Neural crest cell (in vitro differentiated cells): ENCODE measurements around the gene PRDM16. TPM values are rescaled to one million over a fixed set of nuclear protein-coding genes. Genes with fewer than 3 reads are reported as not detected.

Experiments
- DNase-seq: peaks from one replicate; pipeline ENCODE4 v3.0.0; 2021; ENCODE audit warnings: low read depth, mixed read lengths, low spot score
- H3K27ac Mint-ChIP-seq: one replicate; pipeline ENCODE4 v1.8.0; 2021; ENCODE audit warnings: mild to moderate bottlenecking, mixed read lengths; ENCODE audit not compliant: unreplicated experiment
- H3K27me3 Mint-ChIP-seq: 2 replicates; pipeline ENCODE4 v1.8.0; 2021; ENCODE audit warnings: low read depth, mild to moderate bottlenecking, mixed read lengths
- H3K36me3 Mint-ChIP-seq: 2 replicates; pipeline ENCODE4 v1.8.0; 2021; ENCODE audit warnings: low read depth, mild to moderate bottlenecking, mixed read lengths
- H3K4me1 Mint-ChIP-seq: 2 replicates; pipeline ENCODE4 v1.8.0; 2021; ENCODE audit warnings: mixed read lengths
- H3K4me3 Mint-ChIP-seq: one replicate; pipeline ENCODE4 v1.8.0; 2021; ENCODE audit warnings: mild to moderate bottlenecking, mixed read lengths
- H3K9me3 Mint-ChIP-seq: 2 replicates; pipeline ENCODE4 v1.8.0; 2021; ENCODE audit warnings: mixed read lengths
- total RNA-seq: library from RNA; stranded (reverse); gene quantifications from 2 replicates; pipeline ENCODE4 v1.2.1, GENCODE V29; 2021
- TF ChIP-seq, protein P1 (sequence below): fragments of 200-600 bp; sonication (generic); conservative IDR thresholded peaks from 2 replicates; pipeline ENCODE4 v1.5.0; 2021; ENCODE audit warnings: antibody characterized with exemption, mild to moderate bottlenecking

PRDM16 gene
- total RNA-seq, 1 donor from 2014 or later, result 11.7 TPM

DNA sequence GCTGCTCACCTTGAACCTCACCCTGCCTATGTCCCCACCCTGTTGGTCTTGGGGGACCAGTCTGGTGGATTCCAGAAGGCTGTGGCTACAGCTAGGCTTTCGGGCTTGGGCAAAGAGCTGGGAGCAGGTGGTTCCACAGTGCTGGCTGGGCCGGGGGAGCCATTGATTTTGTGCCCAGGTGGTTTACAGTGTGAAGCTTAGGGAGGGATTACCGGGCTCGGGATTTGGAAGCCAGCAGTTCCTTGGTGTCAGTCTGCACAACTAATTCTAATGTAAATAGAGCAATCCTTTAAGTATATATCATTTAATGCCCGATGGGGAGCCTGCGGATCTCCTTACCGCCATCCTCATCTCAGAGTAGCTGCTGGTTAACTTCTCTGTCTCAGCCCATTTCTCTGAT, 38.2 kb downstream of the PRDM16 start:
- Mint-ChIP-seq H3K27me3 (no peaks in the 10 kb centered on the region), H3K36me3 (peaks cover 5% of the 10 kb centered on the region), H3K4me3 (no peak overlapping the region), H3K4me1 (peaks cover 42% of the 10 kb centered on the region), H3K27ac (no peak overlapping the region), H3K9me3 (no peaks in the 10 kb centered on the region)
- TF ChIP-seq, protein P1, sequence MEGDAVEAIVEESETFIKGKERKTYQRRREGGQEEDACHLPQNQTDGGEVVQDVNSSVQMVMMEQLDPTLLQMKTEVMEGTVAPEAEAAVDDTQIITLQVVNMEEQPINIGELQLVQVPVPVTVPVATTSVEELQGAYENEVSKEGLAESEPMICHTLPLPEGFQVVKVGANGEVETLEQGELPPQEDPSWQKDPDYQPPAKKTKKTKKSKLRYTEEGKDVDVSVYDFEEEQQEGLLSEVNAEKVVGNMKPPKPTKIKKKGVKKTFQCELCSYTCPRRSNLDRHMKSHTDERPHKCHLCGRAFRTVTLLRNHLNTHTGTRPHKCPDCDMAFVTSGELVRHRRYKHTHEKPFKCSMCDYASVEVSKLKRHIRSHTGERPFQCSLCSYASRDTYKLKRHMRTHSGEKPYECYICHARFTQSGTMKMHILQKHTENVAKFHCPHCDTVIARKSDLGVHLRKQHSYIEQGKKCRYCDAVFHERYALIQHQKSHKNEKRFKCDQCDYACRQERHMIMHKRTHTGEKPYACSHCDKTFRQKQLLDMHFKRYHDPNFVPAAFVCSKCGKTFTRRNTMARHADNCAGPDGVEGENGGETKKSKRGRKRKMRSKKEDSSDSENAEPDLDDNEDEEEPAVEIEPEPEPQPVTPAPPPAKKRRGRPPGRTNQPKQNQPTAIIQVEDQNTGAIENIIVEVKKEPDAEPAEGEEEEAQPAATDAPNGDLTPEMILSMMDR, result no peak
- DNase-seq, result no peak

DNA sequence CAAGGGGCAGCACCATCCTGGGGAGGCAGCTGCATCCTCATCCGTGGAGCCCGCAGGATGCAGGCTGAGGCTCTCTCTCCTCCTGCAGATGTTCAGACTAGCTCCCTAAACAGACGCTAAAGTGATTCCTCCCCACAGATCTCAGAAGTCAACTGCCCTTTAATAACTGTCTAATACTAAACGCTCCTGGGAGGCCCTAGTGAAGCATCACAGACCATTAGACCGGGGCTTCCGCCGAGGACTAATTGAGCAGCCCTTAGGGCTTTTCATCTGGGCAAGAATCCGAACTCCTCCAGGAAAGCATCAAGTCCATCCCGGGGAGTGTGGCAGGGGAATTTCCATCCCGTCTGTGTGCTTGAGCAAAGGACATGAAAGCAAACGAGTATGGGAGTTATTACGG, 40.4 kb downstream of the PRDM16 start:
- peaks cover 5% of the 10 kb centered on the region for H3K36me3 Mint-ChIP-seq
- TF ChIP-seq, protein P1, result no peak
- H3K4me3 Mint-ChIP-seq, result peak overlapping the region; percentile 27
- H3K27me3 Mint-ChIP-seq, result no peaks in the 10 kb centered on the region
- H3K9me3 Mint-ChIP-seq, result no peaks in the 10 kb centered on the region
- H3K4me1 Mint-ChIP-seq, result peaks cover 31% of the 10 kb centered on the region
- DNase-seq, result no peak
- H3K27ac Mint-ChIP-seq, result no peak overlapping the region

DNA sequence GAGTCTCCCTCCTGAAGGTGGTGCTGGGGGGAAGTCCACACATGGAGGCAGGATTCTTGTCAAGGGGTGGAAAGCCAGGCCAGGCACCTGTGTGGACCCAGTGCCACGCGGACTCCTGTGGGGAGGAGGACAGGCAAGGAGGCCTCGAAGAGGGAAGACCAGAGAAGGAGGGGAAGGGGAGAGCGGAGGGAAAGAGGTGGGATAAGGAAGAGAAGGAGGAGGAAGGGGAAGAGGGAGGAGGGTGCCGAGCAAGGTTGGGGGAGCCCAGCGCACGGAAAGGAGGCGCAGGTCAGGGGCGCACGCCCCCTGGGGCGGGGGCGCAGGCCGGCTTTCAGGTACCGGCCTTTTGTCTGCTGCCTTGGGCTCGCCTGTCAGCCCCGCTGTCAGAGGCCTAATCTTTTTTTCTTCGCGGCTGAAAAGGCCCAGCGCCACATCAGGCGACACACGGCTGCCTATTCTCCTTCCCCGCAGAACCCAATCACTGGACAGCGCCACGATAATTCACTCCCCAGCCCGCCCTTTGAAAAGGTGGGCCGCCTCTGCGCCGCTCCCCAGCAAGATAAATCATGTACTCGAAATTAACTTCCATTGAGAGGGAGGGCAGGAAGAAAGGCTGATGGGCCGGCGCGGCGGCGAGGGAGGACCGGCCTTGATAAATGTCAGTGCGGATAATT, 42.5 kb downstream of the PRDM16 start:
- Mint-ChIP-seq H3K4me3 (peak overlapping the region; percentile 59), H3K27me3 (no peaks in the 10 kb centered on the region), H3K9me3 (no peaks in the 10 kb centered on the region), H3K36me3 (peaks cover 5% of the 10 kb centered on the region), H3K4me1 (peaks cover 29% of the 10 kb centered on the region), H3K27ac (peak overlapping the region; percentile 95)
- no peak for DNase-seq
- TF ChIP-seq, protein P1, result no peak

DNA sequence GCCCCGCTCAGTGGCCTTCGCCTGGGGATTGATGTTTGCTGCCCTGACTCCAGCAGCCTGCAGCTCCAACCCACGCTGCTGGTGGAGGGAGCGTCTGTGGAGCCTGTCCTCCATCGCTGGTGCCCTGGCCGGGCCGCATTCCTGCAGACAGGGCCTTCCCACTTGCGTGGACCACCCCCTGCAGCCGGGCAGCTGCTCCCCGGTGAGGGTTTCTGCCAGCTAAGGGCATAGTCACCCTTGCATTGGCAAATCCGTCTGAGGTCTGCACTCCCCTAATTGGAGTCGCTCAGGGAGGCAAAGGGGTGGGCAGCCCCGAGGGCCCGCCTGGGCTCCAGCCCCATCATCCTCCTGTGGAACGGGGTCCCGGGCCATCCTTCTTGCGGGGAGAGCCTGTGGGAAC, 43.5 kb downstream of the PRDM16 start:
- Mint-ChIP-seq H3K4me1 (peaks cover 36% of the 10 kb centered on the region), H3K9me3 (no peaks in the 10 kb centered on the region), H3K36me3 (peaks cover 5% of the 10 kb centered on the region), H3K27me3 (no peaks in the 10 kb centered on the region), H3K27ac (no peak overlapping the region), H3K4me3 (no peak overlapping the region)
- DNase-seq, result no peak
- TF ChIP-seq, protein P1, result no peak

DNA sequence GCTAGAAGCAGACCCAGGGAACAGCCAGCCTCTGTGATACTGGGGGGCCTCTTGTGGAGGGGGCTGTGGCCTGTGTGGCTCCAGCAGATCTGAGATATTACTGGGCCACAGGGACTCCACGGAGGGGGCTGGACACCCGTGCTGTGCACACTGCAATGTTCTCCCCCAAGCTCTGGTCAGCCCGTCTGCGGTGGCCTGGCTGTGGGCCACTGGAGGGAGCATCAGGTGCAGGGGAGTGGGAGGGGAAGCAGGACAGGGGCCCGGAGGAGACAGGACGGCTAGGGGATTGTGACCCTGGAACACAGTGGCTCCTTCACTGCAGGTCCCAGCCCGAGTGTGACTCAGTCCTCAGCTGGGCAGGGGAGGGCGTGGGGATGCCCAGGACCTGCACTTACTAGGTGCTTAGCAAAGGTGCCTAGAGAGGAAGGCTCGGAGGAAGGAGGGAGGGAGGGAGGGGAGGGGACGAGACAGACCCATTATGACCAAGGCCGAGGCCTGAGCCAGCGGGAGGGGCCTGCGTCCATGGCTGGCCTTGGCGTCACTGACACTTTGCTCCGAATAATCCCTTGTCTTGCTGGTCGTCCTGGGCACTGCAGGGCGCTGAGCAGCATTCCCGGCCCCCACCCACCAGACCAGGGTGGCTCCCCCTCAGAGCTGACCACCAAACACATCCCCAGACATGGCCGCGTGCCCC, 44.2 kb downstream of the PRDM16 start:
- Mint-ChIP-seq H3K27me3 (no peaks in the 10 kb centered on the region), H3K4me3 (no peak overlapping the region), H3K27ac (no peak overlapping the region), H3K9me3 (no peaks in the 10 kb centered on the region), H3K36me3 (peaks cover 3% of the 10 kb centered on the region), H3K4me1 (peaks cover 36% of the 10 kb centered on the region)
- TF ChIP-seq, protein P1, result no peak
- DNase-seq, result no peak
